Heart right ventricle (tissue), 16 donors: ENCODE data around the gene RBM38. TPM values are rescaled to one million over a fixed set of nuclear protein-coding genes. Genes with fewer than 3 reads are reported as not detected.
A peak's percentile ranks its signal among the peaks of the same experiment; 100 is the strongest.

Experiments used
- ATAC-seq, 8 donors: fragments of 200-7000 bp; cut with Tn5 transposase; one replicate each; pipeline ENCODE4 v1.9.1; 2020; ENCODE audit warnings: mild to moderate bottlenecking in 8 of 8, moderate library complexity in 8 of 8, moderate number of reproducible peaks in 1 of 8
- DNase-seq, 2 donors: peaks; one replicate each; pipeline ENCODE4 v3.0.0-alpha.2; 2020
- H3K27ac ChIP-seq, 10 donors: fragments of 200-600 bp; sonication (generic) in 2 of 10; one replicate each; pipeline versions ENCODE4 v1.5.0 to v1.8.0; 2020 to 2022; ENCODE audit warnings: mild to moderate bottlenecking in 3 of 10
- H3K27me3 ChIP-seq, 7 donors: fragments of 200-600 bp; one replicate each; pipeline ENCODE4 v1.8.0; 2021 to 2022; ENCODE audit warnings: mild to moderate bottlenecking in 2 of 7
- H3K36me3 ChIP-seq, 9 donors: fragments of 200-600 bp; sonication (generic) in 1 of 9; one replicate each; pipeline versions ENCODE4 v1.5.0 to v1.8.0; 2020 to 2022; ENCODE audit warnings: mild to moderate bottlenecking in 2 of 9
- H3K4me1 ChIP-seq, 9 donors: fragments of 200-600 bp; sonication (generic) in 1 of 9; one replicate each; pipeline versions ENCODE4 v1.5.0 to v1.8.0; 2020 to 2022; ENCODE audit warnings: mild to moderate bottlenecking in 4 of 9
- H3K4me3 ChIP-seq, 10 donors: fragments of 200-600 bp; sonication (generic) in 2 of 10; one replicate each; pipeline versions ENCODE4 v1.5.0 to v1.8.0; 2020 to 2022; ENCODE audit warnings: mild to moderate bottlenecking in 7 of 10, moderate library complexity in 2 of 10
- H3K9me3 ChIP-seq, 11 donors: fragments of 200-600 bp in 10 of 11; sonication (generic) in 2 of 11; one replicate each; pipeline versions ENCODE4 v1.5.0 to v1.8.0; 2013 to 2022; ENCODE audit warnings: mild to moderate bottlenecking in 2 of 11, control low read depth in 1 of 11, moderate library complexity in 1 of 11
- CTCF ChIP-seq, 9 donors: fragments of 200-600 bp; sonication (generic) in 2 of 9; IDR thresholded peaks; one replicate each; pipeline versions ENCODE4 v1.5.0 to v1.8.0; 2021 to 2022; ENCODE audit warnings: antibody characterized with exemption in 9 of 9, mild to moderate bottlenecking in 5 of 9, moderate library complexity in 1 of 9
- WGBS, 2 donors: extraction: QIAGEN DNeasy Blood & Tissue Kit; methylation state at CpG; one replicate each; pipeline ENCODE4 v1.1.7; 2013; ENCODE audit warnings: inconsistent platforms in 1 of 2; 5-methylcytosine and 5-hydroxymethylcytosine counted together
- intact Hi-C, 10 donors: fragments of 100-400 bp; cut with DNase I; formaldehyde crosslinking; loops; one replicate each; pipeline versions ENCODE4 v1.11.1 to v1.14.2; 2022
- polyA plus RNA-seq, 2 donors: library from polyadenylated mRNA; stranded (reverse); fragments of 200-250 nt; gene quantifications; one replicate each; pipeline ENCODE4 v1.2.3, GENCODE V29; 2013
- total RNA-seq, 10 donors: library from RNA; stranded (reverse); fragmentation: NEBNext Ultra II Directional in 3 of 10; extraction: Animal tissue kit (Norgen Biotek cat#: 25700) in 3 of 10; gene quantifications; one replicate each; pipeline versions ENCODE4 v1.2.1 to v1.2.4, GENCODE V29; 2021 to 2023
- donor health status: Arrhythmogenic right ventricular cardiomyopathy.
- donor health status: ischemic (EF 13 %, LVEDD 7.1; RV severe dilation, severe dysfunction).
- donor health status: healthy with polysubstance abuse.
- donor health status: DM: no; HTN: yes; CAD: no.
- donor health status: DM: no; HTN: no; CAD: no.
- donor health status: ischemic (EF 25% LVEDD 6.9; RV normal size, moderate dysfunction).
- donor health status: ischemic (EF 25% LVEDD 5.7; RV mildly dilated, moderate dysfunction).
- donor health status: healthy.
- donor health status: DM: yes; HTN: yes; CAD: no.
- donor health status: Ischemic cardiomyopathy.
- donor health status: ischemic (EF 35%, LVEDD 5.7; RV mildly dilated, moderate dysfunction).
- donor health status: nonischemic (EF 11% LVEDD 7.7; RV severe dilation, severe dysfunction).
- donor health status: DM: yes; HTN: yes; CAD: no.
- donor health status: PGD.
- donor health status: ischemic (EF 29% LVEDD 5.4; RV normal size, mild dysfunction).
- donor health status: nonischemic (EF 23%, LVEDD 6.1; RV moderate dilation, normal function).

Gene RBM38
- total and polyA plus RNA-seq, 12 donors = 35.5 to 119 (median 50.2) TPM

GRCh38 chr20:57389695-57390603 is 1.2 kb upstream of the RBM38 start:
- no peak for TF ChIP-seq CTCF (IDR thresholded peaks at IDR 0.05)
- H3K9me3 ChIP-seq = peaks cover 0 to 4% (median 0%) of the 10 kb centered on the region in 11 donors
- intact Hi-C loops = loop anchor here in 6 of 10 donors (5.0 to 10.0 kb wide), 4 partner anchors 47 to 825 kb away; no protein-coding TSS in a partner anchor
- H3K36me3 ChIP-seq = peaks cover 0 to 17% (median 0%) of the 10 kb centered on the region in 9 donors
- H3K4me1 ChIP-seq = peaks cover 8 to 59% (median 54%) of the 10 kb centered on the region in 9 donors
- H3K27ac ChIP-seq = peak overlapping the region; percentile 38 to 86 (median 79)
- no peaks in the 10 kb centered on the region for H3K27me3 ChIP-seq
- H3K4me3 ChIP-seq = peak overlapping the region; percentile 10 to 61 (median 46)
- ATAC-seq = peak in 1 of 8 donors; percentile 6
- DNase-seq = no peak
- 45 to 49% methylated on average over 52 of the region's 52 CpGs for WGBS, 2 donors

- intact Hi-C loops = loop anchor here in 3 of 10 donors (2.0 to 5.0 kb wide), 3 partner anchors 46 to 51 kb away; no protein-coding TSS in a partner anchor
- DNase-seq (no peak), ATAC-seq (no peak)
- peak overlapping the region; percentile 88 to 97 (median 90) for H3K27ac ChIP-seq
- H3K9me3 ChIP-seq = peaks cover 0 to 1% (median 0%) of the 10 kb centered on the region in 11 donors
- peak overlapping the region; percentile 69 to 84 (median 73) for H3K4me3 ChIP-seq
- peaks cover 0 to 35% (median 0%) of the 10 kb centered on the region in 9 donors for H3K36me3 ChIP-seq
- H3K4me1 ChIP-seq = peaks cover 18 to 69% (median 64%) of the 10 kb centered on the region in 9 donors
- no peak for TF ChIP-seq CTCF (IDR thresholded peaks at IDR 0.05)
- H3K27me3 ChIP-seq = no peaks in the 10 kb centered on the region
- 1 to 2% methylated on average over 50 to 95 of the region's 98 CpGs for WGBS, 2 donors
Observed at GRCh38 chr20:57391439-57392301, 474 bp downstream of the RBM38 start.

- Histone ChIP-seq H3K27me3 (no peaks in the 10 kb centered on the region), H3K4me1 (peaks cover 18 to 79% (median 74%) of the 10 kb centered on the region in 9 donors), H3K27ac (peak overlapping the region; percentile 67 to 97 (median 90)), H3K36me3 (peaks cover 0 to 45% (median 7%) of the 10 kb centered on the region in 9 donors), H3K9me3 (no peaks in the 10 kb centered on the region), H3K4me3 (peak overlapping the region; percentile 36 to 84 (median 71))
- no peak for TF ChIP-seq CTCF (IDR thresholded peaks at IDR 0.05)
- intact Hi-C loops = loop anchor here in 3 of 10 donors (2.0 to 5.0 kb wide), 3 partner anchors 45 to 50 kb away; no protein-coding TSS in a partner anchor
- WGBS, 2 donors = 30 to 40% methylated on average over 33 of the region's 33 CpGs
- peak; percentile 21 to 72 (median 54) for ATAC-seq
- peak; percentile 61 to 72 for DNase-seq
Observed at GRCh38 chr20:57392512-57393271, 1.5 kb downstream of the RBM38 start.
